OCI-M1 (cell line): ENCODE data around the gene GPR153.
"Not testable (repeated sequence)": the region's sequence is repeated elsewhere in the genome, so short reads cannot be mapped to it uniquely, and the experiment has no call there.

Experiments used
- DNase-seq: peaks from one replicate; lab custom pipeline; 2025; lab: John Stamatoyannopoulos, UW

The GPR153 gene

GRCh38 chr1:6260961-6261614 is at the start of gene GPR153:
Gene GPR153, minus strand, starts transcription at chr1:6261098. Its CDS starts 6,193 bp downstream, at chr1:6254905.
- DNase-seq: peak; percentile 55

GRCh38 chr1:6310116-6310848 is 49.4 kb upstream of the GPR153 start:
- DNase-seq: no peak

GRCh38 chr1:6309564-6309963 is 48.7 kb upstream of the GPR153 start:
- no peak for DNase-seq

- no peak for DNase-seq
Observed at GRCh38 chr1:6308449-6308848, 47.6 kb upstream of the GPR153 start.

- not testable (repeated sequence) for DNase-seq
Observed at GRCh38 chr1:6307682-6308081, 46.8 kb upstream of the GPR153 start.

- DNase-seq: no peak
Observed at GRCh38 chr1:6307099-6307498, 46.2 kb upstream of the GPR153 start.

- no peak for DNase-seq
Observed at GRCh38 chr1:6303397-6304012, 42.6 kb upstream of the GPR153 start.

GRCh38 chr1:6302568-6302967 is 41.7 kb upstream of the GPR153 start:
- no peak for DNase-seq

GRCh38 chr1:6301526-6301925 is 40.6 kb upstream of the GPR153 start:
- DNase-seq: no peak

GRCh38 chr1:6300342-6301048 is 39.6 kb upstream of the GPR153 start:
- DNase-seq: no peak

GRCh38 chr1:6299557-6300165 is 38.8 kb upstream of the GPR153 start:
- no peak for DNase-seq

GRCh38 chr1:6298940-6299465 is 38.1 kb upstream of the GPR153 start:
- DNase-seq: no peak

- no peak for DNase-seq
Observed at GRCh38 chr1:6298530-6298929, 37.6 kb upstream of the GPR153 start.

- DNase-seq: no peak
Observed at GRCh38 chr1:6295910-6296309, 35.0 kb upstream of the GPR153 start.

- no peak for DNase-seq
Observed at GRCh38 chr1:6294890-6295556, 34.1 kb upstream of the GPR153 start.

GRCh38 chr1:6294080-6294889 is 33.4 kb upstream of the GPR153 start:
- DNase-seq: no peak

- no peak for DNase-seq
Observed at GRCh38 chr1:6292102-6292501, 31.2 kb upstream of the GPR153 start.

GRCh38 chr1:6288665-6289064 is 27.8 kb upstream of the GPR153 start:
- DNase-seq: no peak

GRCh38 chr1:6288026-6288425 is 27.1 kb upstream of the GPR153 start:
- no peak for DNase-seq

- no peak for DNase-seq
Observed at GRCh38 chr1:6287431-6287886, 26.6 kb upstream of the GPR153 start.
